ENCODE data around the gene DNAH2.

Gene DNAH2

GRCh38 chr17:7727886-7728285 is 10.3 kb downstream of the DNAH2 start:
- FAIRE-seq (no peak), DNase-seq (ENCODE audit: insufficient read length, low spot score) (no peak)
- no peak for TF ChIP-seq POLR2A (IDR thresholded peaks at IDR 0.05; ENCODE audit: low read depth, low read length)

GRCh38 chr17:7729816-7730215 is 12.3 kb downstream of the DNAH2 start:
- TF ChIP-seq POLR2A (IDR thresholded peaks at IDR 0.05; ENCODE audit: low read depth, low read length) = no peak
- DNase-seq (ENCODE audit: insufficient read length, low spot score) (no peak), FAIRE-seq (no peak)

- TF ChIP-seq POLR2A (IDR thresholded peaks at IDR 0.05; ENCODE audit: low read depth, low read length) = no peak
- no peak for FAIRE-seq
- DNase-seq (ENCODE audit: insufficient read length, low spot score) = no peak
These were observed 15.5 kb downstream of the DNAH2 start for GRCh38 chr17:7732981-7733539.

- DNase-seq (ENCODE audit: insufficient read length, low spot score) = no peak
- no peak for TF ChIP-seq POLR2A (IDR thresholded peaks at IDR 0.05; ENCODE audit: low read depth, low read length)
- FAIRE-seq = no peak
These were observed 20.1 kb downstream of the DNAH2 start for GRCh38 chr17:7737601-7738000.

- FAIRE-seq (no peak), DNase-seq (ENCODE audit: insufficient read length, low spot score) (no peak)
- no peak for TF ChIP-seq POLR2A (IDR thresholded peaks at IDR 0.05; ENCODE audit: low read depth, low read length)
These were observed 22.2 kb downstream of the DNAH2 start for GRCh38 chr17:7739746-7740145.

GRCh38 chr17:7740481-7741001 is 23.0 kb downstream of the DNAH2 start:
- no peak for FAIRE-seq
- DNase-seq (ENCODE audit: insufficient read length, low spot score) = no peak
- TF ChIP-seq POLR2A (IDR thresholded peaks at IDR 0.05; ENCODE audit: low read depth, low read length) = no peak

DNA sequence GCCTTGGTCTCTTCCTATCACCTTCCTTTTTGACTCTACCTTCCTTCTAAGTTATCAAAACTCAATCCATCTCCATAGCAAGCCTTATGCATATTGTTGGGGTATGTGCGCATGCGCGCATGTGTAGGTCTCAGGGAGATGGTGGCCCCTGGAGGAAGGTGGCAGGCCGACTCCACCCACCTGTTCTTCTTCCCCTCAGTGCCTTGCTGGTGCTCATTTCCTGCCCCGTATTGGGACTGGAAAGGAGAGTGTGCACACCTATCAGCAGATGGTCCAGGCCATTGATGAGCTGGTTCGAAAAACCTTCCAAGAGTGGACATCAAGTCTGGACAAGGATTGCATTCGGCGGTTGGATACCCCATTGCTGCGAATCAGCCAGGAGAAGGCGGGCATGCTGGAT is 25.2 kb downstream of the DNAH2 start:
- TF ChIP-seq POLR2A (IDR thresholded peaks at IDR 0.05; ENCODE audit: low read depth, low read length) = no peak
- FAIRE-seq (no peak), DNase-seq (ENCODE audit: insufficient read length, low spot score) (no peak)

DNA sequence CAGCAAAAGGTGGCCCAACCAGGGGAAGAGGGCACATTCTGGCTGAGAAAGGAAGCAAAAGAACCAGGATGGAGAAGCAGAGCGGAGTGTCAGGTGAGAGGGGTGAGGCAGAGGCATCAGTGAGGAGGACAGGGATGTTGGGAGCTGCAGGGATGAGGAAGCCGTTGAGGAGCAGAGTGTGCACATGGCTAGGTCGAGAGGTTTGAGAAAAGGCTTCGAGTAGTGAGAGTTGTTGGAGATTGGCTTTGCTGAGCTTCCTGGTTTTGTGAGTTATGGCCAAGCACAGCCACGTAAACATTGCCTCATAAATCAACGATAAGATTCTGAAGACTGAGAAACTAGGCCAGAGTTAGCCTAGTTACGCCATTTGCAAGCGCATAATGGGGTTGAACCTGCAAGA is 26.9 kb downstream of the DNAH2 start:
- no peak for FAIRE-seq
- DNase-seq (ENCODE audit: insufficient read length, low spot score) = no peak
- no peak for TF ChIP-seq POLR2A (IDR thresholded peaks at IDR 0.05; ENCODE audit: low read depth, low read length)

DNA sequence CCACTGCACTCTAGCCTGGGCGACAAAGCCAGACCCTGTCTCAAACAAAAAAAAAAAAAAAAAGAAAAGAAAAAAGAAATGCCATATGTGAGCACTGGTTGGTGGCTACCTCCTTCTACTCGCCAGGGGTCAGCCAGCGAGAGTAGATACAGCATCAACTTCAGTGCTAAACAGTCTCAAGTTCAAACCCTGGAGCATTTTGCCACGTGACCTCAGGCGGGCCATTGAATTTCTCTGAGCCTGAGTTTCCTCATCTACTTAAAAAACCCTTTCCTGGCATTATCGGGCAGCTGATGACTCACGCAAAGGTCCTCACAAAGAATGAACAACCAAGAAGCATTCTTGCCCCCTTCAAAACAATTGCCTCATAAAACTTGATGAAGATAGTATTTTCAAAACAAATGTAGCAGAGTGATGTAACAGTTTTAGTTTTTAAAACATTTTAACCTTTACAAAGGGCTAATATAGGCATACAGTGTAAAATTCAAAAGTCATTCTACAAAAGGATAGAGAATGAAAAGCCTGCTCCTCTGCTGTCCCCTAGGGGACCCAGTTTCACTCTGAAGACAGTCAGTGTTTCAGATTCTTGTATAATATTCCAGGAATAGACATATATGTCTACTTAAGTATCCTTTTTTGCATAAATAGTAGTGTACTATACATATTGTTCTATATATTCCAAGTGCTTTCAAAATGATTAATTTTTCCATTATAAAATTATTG is 28.4 kb downstream of the DNAH2 start:
- DNase-seq (ENCODE audit: insufficient read length, low spot score) (peak; percentile 67), FAIRE-seq (peak; percentile 69)

DNA sequence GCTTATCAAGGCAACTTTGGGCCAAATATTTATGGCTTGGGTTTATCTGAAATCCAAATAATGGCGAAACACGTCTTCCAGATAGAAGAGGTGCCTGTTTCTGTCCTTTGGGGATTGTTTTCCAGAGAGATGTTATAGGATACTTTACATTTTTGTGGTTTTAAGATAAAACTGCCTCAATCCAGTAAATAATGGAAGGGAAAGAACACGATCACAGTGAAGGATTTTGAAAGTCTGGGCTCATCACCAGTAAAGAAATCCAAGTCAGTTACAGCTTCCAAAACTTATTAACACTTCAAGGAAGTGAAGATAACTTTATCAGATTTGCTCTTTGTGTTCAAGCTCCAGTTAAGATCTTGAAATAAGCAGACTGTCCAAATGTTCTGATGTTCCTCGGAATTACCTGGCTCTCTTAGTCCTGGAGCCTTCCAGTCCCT is 30.1 kb downstream of the DNAH2 start:
- FAIRE-seq (no peak), DNase-seq (ENCODE audit: insufficient read length, low spot score) (no peak)
- no peak for TF ChIP-seq POLR2A (IDR thresholded peaks at IDR 0.05; ENCODE audit: low read depth, low read length)

More for the DNA sequence above, 28.4 kb downstream of the DNAH2 start:
- no peak for TF ChIP-seq POLR2A (IDR thresholded peaks at IDR 0.05; ENCODE audit: low read depth, low read length)

DNA sequence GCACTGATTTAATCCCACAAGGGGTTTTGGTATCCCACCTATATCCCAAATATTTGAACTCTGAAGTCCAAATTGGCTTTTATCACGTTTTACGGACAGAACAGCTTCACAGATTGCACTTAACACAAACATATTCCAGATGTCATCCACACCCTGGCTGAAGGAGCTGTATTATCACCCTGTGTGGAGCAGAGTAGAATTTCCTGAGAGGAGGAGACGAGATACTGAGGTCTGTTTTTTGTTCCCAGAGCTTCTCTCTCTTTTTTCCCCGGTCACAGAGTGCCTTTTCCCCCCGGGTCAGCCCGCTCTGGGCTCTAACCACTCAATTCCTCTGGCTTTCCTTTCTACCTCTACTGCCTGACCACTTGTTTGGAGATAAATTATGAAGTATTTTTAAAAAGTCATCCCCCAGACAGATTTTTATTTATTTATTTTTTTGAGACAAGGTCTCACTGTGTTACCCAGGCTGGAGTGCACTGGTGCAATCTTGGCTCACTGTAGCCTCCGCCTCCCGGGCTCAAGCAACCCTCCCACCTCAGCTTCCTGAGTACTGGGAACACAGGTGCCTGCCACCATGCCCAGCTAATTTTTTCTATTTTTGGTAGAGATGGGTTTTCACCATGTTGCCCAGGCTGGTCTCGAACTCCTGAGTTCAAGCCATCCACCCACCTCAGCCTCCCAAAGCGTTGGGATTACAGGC is 30.7 kb downstream of the DNAH2 start:
- DNase-seq (ENCODE audit: insufficient read length, low spot score) (no peak), FAIRE-seq (no peak)
- TF ChIP-seq POLR2A (IDR thresholded peaks at IDR 0.05; ENCODE audit: low read depth, low read length) = no peak

GRCh38 chr17:7750321-7750821 is 32.8 kb downstream of the DNAH2 start:
- DNase-seq (ENCODE audit: insufficient read length, low spot score) (peak; percentile 60), FAIRE-seq (peak; percentile 85)
- TF ChIP-seq POLR2A (IDR thresholded peaks at IDR 0.05; ENCODE audit: low read depth, low read length) = no peak

- FAIRE-seq = no peak
- TF ChIP-seq POLR2A (IDR thresholded peaks at IDR 0.05; ENCODE audit: low read depth, low read length) = no peak
- no peak for DNase-seq (ENCODE audit: insufficient read length, low spot score)
These were observed 37.1 kb downstream of the DNAH2 start for GRCh38 chr17:7754656-7755055.

All from H54 (cell line).